ENCODE results near the gene PGM5.

Gene PGM5

DNA sequence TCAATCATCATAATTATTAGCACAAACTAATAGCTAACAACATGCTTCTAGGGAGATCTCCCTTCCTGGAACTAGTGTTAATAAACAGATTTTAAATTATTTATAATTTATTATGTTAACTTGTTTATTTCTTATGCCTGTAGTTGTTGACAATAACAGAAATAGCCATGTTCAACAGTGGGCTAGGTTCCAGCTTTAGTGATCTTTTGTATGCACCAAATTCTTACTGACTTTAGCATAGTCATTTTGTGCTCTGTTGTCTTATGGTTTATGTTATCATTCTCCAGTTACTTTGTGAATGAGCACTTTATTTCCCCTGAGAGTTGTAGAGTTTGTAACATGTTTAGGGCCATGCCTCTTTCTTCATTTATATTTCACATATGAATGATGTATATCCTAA, 113.7 kb downstream of the PGM5 start:
- TF ChIP-seq, protein P1, sequence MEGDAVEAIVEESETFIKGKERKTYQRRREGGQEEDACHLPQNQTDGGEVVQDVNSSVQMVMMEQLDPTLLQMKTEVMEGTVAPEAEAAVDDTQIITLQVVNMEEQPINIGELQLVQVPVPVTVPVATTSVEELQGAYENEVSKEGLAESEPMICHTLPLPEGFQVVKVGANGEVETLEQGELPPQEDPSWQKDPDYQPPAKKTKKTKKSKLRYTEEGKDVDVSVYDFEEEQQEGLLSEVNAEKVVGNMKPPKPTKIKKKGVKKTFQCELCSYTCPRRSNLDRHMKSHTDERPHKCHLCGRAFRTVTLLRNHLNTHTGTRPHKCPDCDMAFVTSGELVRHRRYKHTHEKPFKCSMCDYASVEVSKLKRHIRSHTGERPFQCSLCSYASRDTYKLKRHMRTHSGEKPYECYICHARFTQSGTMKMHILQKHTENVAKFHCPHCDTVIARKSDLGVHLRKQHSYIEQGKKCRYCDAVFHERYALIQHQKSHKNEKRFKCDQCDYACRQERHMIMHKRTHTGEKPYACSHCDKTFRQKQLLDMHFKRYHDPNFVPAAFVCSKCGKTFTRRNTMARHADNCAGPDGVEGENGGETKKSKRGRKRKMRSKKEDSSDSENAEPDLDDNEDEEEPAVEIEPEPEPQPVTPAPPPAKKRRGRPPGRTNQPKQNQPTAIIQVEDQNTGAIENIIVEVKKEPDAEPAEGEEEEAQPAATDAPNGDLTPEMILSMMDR (conservative IDR thresholded peaks at IDR 0.05; ENCODE audit: low read length), result no peak
- TF ChIP-seq EZH2phosphoT487 (IDR thresholded peaks at IDR 0.05; ENCODE audit: borderline replicate concordance), result no peak
- H3K27me3 ChIP-seq (ENCODE audit: insufficient read depth, low read length, poor library complexity, severe bottlenecking), result no peaks in the 10 kb centered on the region
- H3F3A ChIP-seq (ENCODE audit: low read depth), result no peaks in the 10 kb centered on the region
- H2AFZ ChIP-seq (ENCODE audit: low read length), result no peak overlapping the region
- no peaks in the 10 kb centered on the region for H3K9me2 ChIP-seq (replicated peaks; ENCODE audit: low read depth, low read length)
- H3K9ac ChIP-seq (ENCODE audit: low read depth, low read length, poor library complexity, severe bottlenecking), result no peak overlapping the region
- H3K79me2 ChIP-seq (ENCODE audit: insufficient read depth, low read length), result no peaks in the 10 kb centered on the region
- H3K36me3 ChIP-seq (ENCODE audit: insufficient read depth, low read length), result no peaks in the 10 kb centered on the region
- H3K4me2 ChIP-seq (ENCODE audit: low read depth, low read length, poor library complexity, severe bottlenecking), result no peak overlapping the region
- no peaks in the 10 kb centered on the region for H3K4me1 ChIP-seq (ENCODE audit: insufficient read depth, low read length, poor library complexity, severe bottlenecking)
- no peak overlapping the region for H3K4me3 ChIP-seq (ENCODE audit: low read length, poor library complexity, severe bottlenecking)
- no peaks in the 10 kb centered on the region for H4K20me1 ChIP-seq (ENCODE audit: insufficient read depth, low read length, poor library complexity, severe bottlenecking)
- no peaks in the 10 kb centered on the region for H3K9me3 ChIP-seq (ENCODE audit: insufficient read depth, low read depth, low read length)

DNA sequence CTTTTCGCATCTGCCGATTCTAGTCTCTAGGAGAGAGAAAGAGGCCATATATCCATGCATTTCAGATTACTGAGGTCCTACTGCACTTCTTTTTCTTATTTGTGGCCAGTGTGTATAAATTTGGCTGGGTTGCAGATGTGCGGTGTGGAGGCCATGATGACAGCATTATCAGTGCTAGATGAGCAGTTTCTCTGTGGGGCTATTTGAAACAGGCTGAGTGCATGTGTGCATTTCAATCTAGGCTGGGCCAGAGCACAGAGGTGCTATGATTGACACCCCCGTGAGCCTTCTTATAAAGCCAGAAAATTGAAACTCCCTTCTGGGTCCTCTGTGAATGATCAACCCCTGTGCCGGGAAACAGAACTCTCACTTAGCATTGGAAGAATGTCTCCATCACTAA, 114.2 kb downstream of the PGM5 start:
- Histone ChIP-seq H3F3A (ENCODE audit: low read depth) (no peaks in the 10 kb centered on the region), H3K4me2 (ENCODE audit: low read depth, low read length, poor library complexity, severe bottlenecking) (no peak overlapping the region), H3K36me3 (ENCODE audit: insufficient read depth, low read length) (no peaks in the 10 kb centered on the region), H3K9me2 (replicated peaks; ENCODE audit: low read depth, low read length) (no peaks in the 10 kb centered on the region), H4K20me1 (ENCODE audit: insufficient read depth, low read length, poor library complexity, severe bottlenecking) (no peaks in the 10 kb centered on the region), H3K79me2 (ENCODE audit: insufficient read depth, low read length) (no peaks in the 10 kb centered on the region), H3K4me3 (ENCODE audit: low read length, poor library complexity, severe bottlenecking) (no peak overlapping the region), H3K9ac (ENCODE audit: low read depth, low read length, poor library complexity, severe bottlenecking) (no peak overlapping the region), H3K27me3 (ENCODE audit: insufficient read depth, low read length, poor library complexity, severe bottlenecking) (no peaks in the 10 kb centered on the region), H3K9me3 (ENCODE audit: insufficient read depth, low read depth, low read length) (no peaks in the 10 kb centered on the region), H2AFZ (ENCODE audit: low read length) (no peak overlapping the region), H3K4me1 (ENCODE audit: insufficient read depth, low read length, poor library complexity, severe bottlenecking) (no peaks in the 10 kb centered on the region)
- no peak for TF ChIP-seq EZH2phosphoT487 (IDR thresholded peaks at IDR 0.05; ENCODE audit: borderline replicate concordance)
- TF ChIP-seq, protein P1 (conservative IDR thresholded peaks at IDR 0.05; ENCODE audit: low read length), result no peak

DNA sequence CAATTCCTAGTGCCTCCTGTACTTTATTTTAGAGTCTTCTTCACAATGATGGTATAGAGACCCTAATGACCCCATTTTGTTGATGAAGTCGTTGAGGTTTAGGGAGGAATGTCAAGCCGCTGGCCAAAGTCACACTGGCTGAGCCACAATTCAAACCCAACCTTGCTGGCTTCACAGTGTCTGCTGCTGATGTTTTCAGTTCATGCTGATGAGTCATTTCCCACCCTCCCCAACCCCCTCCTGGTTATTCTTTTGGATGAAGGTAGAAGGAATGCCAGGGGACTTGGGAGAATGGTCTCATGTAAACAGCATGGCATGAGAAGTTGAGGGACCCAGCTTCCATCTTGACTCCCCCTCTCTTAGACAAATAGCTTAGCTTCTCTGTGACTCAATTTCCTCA, 115.7 kb downstream of the PGM5 start:
- no peaks in the 10 kb centered on the region for H3K79me2 ChIP-seq (ENCODE audit: insufficient read depth, low read length)
- H4K20me1 ChIP-seq (ENCODE audit: insufficient read depth, low read length, poor library complexity, severe bottlenecking), result no peaks in the 10 kb centered on the region
- no peak for TF ChIP-seq EZH2phosphoT487 (IDR thresholded peaks at IDR 0.05; ENCODE audit: borderline replicate concordance)
- TF ChIP-seq, protein P1 (conservative IDR thresholded peaks at IDR 0.05; ENCODE audit: low read length), result no peak
- H3F3A ChIP-seq (ENCODE audit: low read depth), result no peaks in the 10 kb centered on the region
- H3K27me3 ChIP-seq (ENCODE audit: insufficient read depth, low read length, poor library complexity, severe bottlenecking), result no peaks in the 10 kb centered on the region
- no peaks in the 10 kb centered on the region for H3K9me3 ChIP-seq (ENCODE audit: insufficient read depth, low read depth, low read length)
- no peak overlapping the region for H3K4me2 ChIP-seq (ENCODE audit: low read depth, low read length, poor library complexity, severe bottlenecking)
- H3K4me3 ChIP-seq (ENCODE audit: low read length, poor library complexity, severe bottlenecking), result no peak overlapping the region
- H2AFZ ChIP-seq (ENCODE audit: low read length), result no peak overlapping the region
- no peaks in the 10 kb centered on the region for H3K36me3 ChIP-seq (ENCODE audit: insufficient read depth, low read length)
- H3K9me2 ChIP-seq (replicated peaks; ENCODE audit: low read depth, low read length), result no peaks in the 10 kb centered on the region
- H3K9ac ChIP-seq (ENCODE audit: low read depth, low read length, poor library complexity, severe bottlenecking), result no peak overlapping the region
- H3K4me1 ChIP-seq (ENCODE audit: insufficient read depth, low read length, poor library complexity, severe bottlenecking), result no peaks in the 10 kb centered on the region
